Measurements from ENCODE around the gene PTAFR. TPM values are rescaled to one million over a fixed set of nuclear protein-coding genes. Genes with fewer than 3 reads are reported as not detected.

PTAFR gene
- total and polyA plus RNA-seq, 2 of the 4 experiments (the other 2 are of a cell fraction), result 0.17 to 0.18 TPM

DNA sequence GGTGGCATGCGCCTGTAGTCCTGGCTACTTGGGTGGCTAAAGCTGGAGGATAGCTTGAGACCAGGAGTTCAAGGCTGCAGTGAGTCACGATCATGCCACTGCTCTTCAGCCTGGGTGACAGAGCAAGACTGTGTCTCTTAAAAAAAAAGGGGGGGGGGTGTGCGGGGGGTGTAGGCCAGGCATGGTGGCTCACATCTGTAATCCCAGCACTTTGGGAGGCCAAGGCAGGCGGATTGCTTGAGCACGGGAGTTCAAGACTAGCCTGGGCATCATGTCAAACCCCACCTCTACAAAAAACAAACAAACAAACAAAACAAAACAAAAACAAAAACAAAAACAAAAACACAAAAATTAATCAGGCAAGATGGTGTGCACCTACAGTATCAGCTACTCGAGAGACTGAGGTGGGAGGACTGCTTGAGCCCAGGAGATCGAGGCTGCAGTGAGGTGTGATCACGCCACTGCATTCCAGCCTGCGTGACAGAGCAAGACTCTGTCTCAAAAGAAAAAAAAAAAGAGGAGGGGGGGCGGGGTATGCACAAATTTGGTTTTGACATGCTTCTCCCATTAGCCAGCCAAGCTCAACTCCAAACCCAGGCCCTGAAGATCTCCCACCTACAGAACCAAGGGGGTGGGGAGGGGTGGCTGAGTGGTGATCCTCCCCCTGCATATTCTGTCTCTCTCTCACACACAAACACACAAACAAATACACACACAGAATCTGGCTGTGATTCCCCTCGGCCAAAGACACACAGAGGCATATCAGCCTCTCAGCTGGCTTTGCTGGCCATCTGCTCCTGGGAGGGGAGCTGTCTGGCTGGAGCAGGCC, 3.1 kb downstream of the PTAFR start:
- H2BK120ac ChIP-seq (ENCODE audit: low read depth, low read length), result peak overlapping the region; percentile 17
- peak overlapping the region; percentile 47 for H2AK5ac ChIP-seq (ENCODE audit: low read depth, low read length)
- no peak overlapping the region for H2BK5ac ChIP-seq (ENCODE audit: low read depth, low read length, poor library complexity, severe bottlenecking)
- H3K4me1 ChIP-seq (ENCODE audit: control insufficient read depth, insufficient read depth, low read length), result peaks cover 22% of the 10 kb centered on the region
- H3K36me3 ChIP-seq (ENCODE audit: control insufficient read depth, insufficient read depth, low read length), result no peaks in the 10 kb centered on the region
- ATAC-seq (ENCODE audit: low read depth), result peak; percentile 78; the same call in 1 of the 2 replicates
- no peak overlapping the region for H2BK15ac ChIP-seq (ENCODE audit: low read depth, low read length)
- no peak overlapping the region for H3K14ac ChIP-seq (replicated peaks; ENCODE audit: low read depth, low read length)
- no peaks in the 10 kb centered on the region for H3K27me3 ChIP-seq (ENCODE audit: control insufficient read depth, insufficient read depth, low read length)
- in situ Hi-C loops (cut with MboI; ENCODE audit: low sequenced_read_pairs), result no loop called here
- no peaks in the 10 kb centered on the region for H3K79me1 ChIP-seq (ENCODE audit: low read depth in 1 of 2, low read length in 2 of 2)
- no CpG with 5 or more reads among the region's 11 CpGs for WGBS, 2 experiments (ENCODE audit: extremely low coverage in 2 of 2, insufficient read length in 1 of 2)
- H4K91ac ChIP-seq (ENCODE audit: insufficient read depth, low read depth, low read length), result peak overlapping the region; percentile 48
- H3K27ac ChIP-seq (ENCODE audit: insufficient read depth, low read length), result no peak overlapping the region; the same call in 1 of the 2 replicates
- H2BK20ac ChIP-seq (ENCODE audit: low read depth, low read length), result no peak overlapping the region
- peaks cover 4% of the 10 kb centered on the region; the same call in 1 of the 2 replicates for H3K9me1 ChIP-seq (ENCODE audit: insufficient read depth, low read length)
- DNase-seq, result peak; percentile 34
- no peak overlapping the region for H2AK9ac ChIP-seq (replicated peaks; ENCODE audit: low read depth, low read length, poor library complexity)
- H3K4me2 ChIP-seq (ENCODE audit: low read depth, low read length), result no peak overlapping the region
- no peak overlapping the region for H3K23ac ChIP-seq (ENCODE audit: low read depth, low read length)
- H3K9ac ChIP-seq (ENCODE audit: low read depth, low read length), result no peak overlapping the region; the same call in 1 of the 2 replicates
- no peaks in the 10 kb centered on the region for H3K9me3 ChIP-seq (ENCODE audit: control insufficient read depth, insufficient read depth, low read length)
- H4K20me1 ChIP-seq (ENCODE audit: insufficient read depth, low read length), result no peaks in the 10 kb centered on the region
- intact Hi-C loops (cut with micrococcal nuclease), result no loop called here
- dilution Hi-C loops (cut with HindIII; ENCODE audit: low sequenced_read_pairs, unreplicated experiment), result no loop called here
- no peak overlapping the region for H3K4me3 ChIP-seq (ENCODE audit: insufficient read depth, low read depth, low read length)
- H3K56ac ChIP-seq (ENCODE audit: extremely low read depth, insufficient read depth, low read length), result no peak overlapping the region
- H3K4ac ChIP-seq (ENCODE audit: low read depth, low read length), result peak overlapping the region; percentile 53; the same call in 1 of the 2 replicates
- H3K18ac ChIP-seq (ENCODE audit: low read depth, low read length), result peak overlapping the region; percentile 0; the same call in 1 of the 2 replicates
- peak overlapping the region; percentile 90 for H2AFZ ChIP-seq (replicated peaks; ENCODE audit: low read length, poor library complexity)
- BruUV-seq (replicated peaks), result no TSS peak
- CTCF ChIA-PET, result interaction anchor here (0.7 kb wide), 1 partner anchor 492 kb away, joined by 3 read pairs; no protein-coding TSS in a partner anchor
- peak overlapping the region in 1 of 2 experiments; percentile 49; a peak in 2 of 4 replicates for H4K8ac ChIP-seq (ENCODE audit: low read depth in 2 of 2, low read length in 2 of 2)
- POLR2A ChIA-PET (ENCODE audit: unreplicated experiment), result interaction anchor here (1.0 kb wide), 1 partner anchor 13 kb away, joined by 13 read pairs; no protein-coding TSS in a partner anchor
- H4K5ac ChIP-seq (ENCODE audit: low read depth, low read length), result peak overlapping the region; percentile 24; the same call in 1 of the 2 replicates
- TF ChIP-seq FOS (IDR thresholded peaks at IDR 0.05; ENCODE audit: low read depth, low read length) (no peak), ELK1 (IDR thresholded peaks at IDR 0.05; ENCODE audit: borderline replicate concordance, low read depth, low read length) (no peak), MXI1 (IDR thresholded peaks at IDR 0.05; ENCODE audit: borderline replicate concordance, low read depth, low read length) (no peak), SMC3 (IDR thresholded peaks at IDR 0.05; ENCODE audit: low read depth, low read length) (no peak), RAD21 (IDR thresholded peaks at IDR 0.05; ENCODE audit: low read length) (no peak), RCOR1 (IDR thresholded peaks at IDR 0.05; ENCODE audit: insufficient replicate concordance, low read length) (no peak), CEBPB (IDR thresholded peaks at IDR 0.05; ENCODE audit: low read depth, low read length) (no peak), USF2 (IDR thresholded peaks at IDR 0.05; ENCODE audit: low read depth, low read length) (no peak), POLR2A (IDR thresholded peaks at IDR 0.05; ENCODE audit: low read depth, low read length) (no peak), CTCF (conservative IDR thresholded peaks at IDR 0.05; ENCODE audit: low read depth, low read length) (no peak), NFE2L2 (IDR thresholded peaks at IDR 0.05; ENCODE audit: low read depth, low read length) (no peak), CHD1 (IDR thresholded peaks at IDR 0.05; ENCODE audit: low read depth, low read length) (no peak), BHLHE40 (IDR thresholded peaks at IDR 0.05; ENCODE audit: low read depth, low read length) (no peak), MAZ (IDR thresholded peaks at IDR 0.05; ENCODE audit: borderline replicate concordance, low read depth, low read length) (no peak)
